SK-N-SH treated with all-trans-retinoic acid at 6 μM for 48 hours (cell line): ENCODE data around the gene ZBED4.

Source experiments
- ARNTL ChIP-seq: fragments of 450-650 bp; formaldehyde crosslinking; IDR thresholded peaks from 2 replicates; pipeline ENCODE4 v1.5.0; 2020; ENCODE audit warnings: low read depth, mild to moderate bottlenecking, moderate library complexity, borderline replicate concordance
- GLIS3 ChIP-seq: fragments of 250-450 bp; sonication (Bioruptor Pico); IDR thresholded peaks from 2 replicates; pipeline ENCODE4 v1.5.0; 2020; ENCODE audit warnings: mild to moderate bottlenecking, moderate library complexity
- ISL1 ChIP-seq: fragments of 250-450 bp; sonication (Bioruptor Pico); IDR thresholded peaks from 2 replicates; pipeline ENCODE4 v2.1.2; 2022; ENCODE audit warnings: mild to moderate bottlenecking, moderate library complexity
- OSR1 ChIP-seq: fragments of 250-450 bp; sonication (Bioruptor Pico); IDR thresholded peaks from 2 replicates; pipeline ENCODE4 v1.8.0; 2022; ENCODE audit warnings: moderate library complexity, mild to moderate bottlenecking, inconsistent platforms
- RARB ChIP-seq: fragments of 250-450 bp; sonication (Bioruptor Pico); IDR thresholded peaks from 2 replicates; pipeline ENCODE4 v1.8.0; 2021; ENCODE audit warnings: mild to moderate bottlenecking, moderate library complexity
- SNAI2 ChIP-seq: fragments of 250-450 bp; sonication (Bioruptor Pico); IDR thresholded peaks from 2 replicates; pipeline ENCODE4 v1.5.0; 2020; ENCODE audit warnings: mild to moderate bottlenecking, moderate library complexity
- TCF4 ChIP-seq: fragments of 250-450 bp; sonication (Bioruptor Pico); IDR thresholded peaks from 2 replicates; pipeline ENCODE4 v1.8.0; 2021; ENCODE audit warnings: mild to moderate bottlenecking, moderate library complexity, borderline replicate concordance
- ZFP3 ChIP-seq: fragments of 250-450 bp; sonication (Bioruptor Pico); IDR thresholded peaks from 2 replicates; pipeline ENCODE4 v1.5.0; 2020; ENCODE audit warnings: mild to moderate bottlenecking, moderate library complexity
- ZFP30 ChIP-seq: fragments of 450-650 bp; formaldehyde crosslinking; IDR thresholded peaks from 2 replicates; pipeline ENCODE4 v1.5.0; 2022; ENCODE audit warnings: mild to moderate bottlenecking, moderate library complexity
- ZNF565 ChIP-seq: fragments of 450-650 bp; formaldehyde crosslinking; conservative IDR thresholded peaks from 2 replicates; pipeline ENCODE4 v1.5.0; 2020; ENCODE audit warnings: low read depth, mild to moderate bottlenecking, moderate library complexity
- ZNF8 ChIP-seq: fragments of 450-650 bp; formaldehyde crosslinking; IDR thresholded peaks from 2 replicates; pipeline ENCODE4 v1.5.0; 2020; ENCODE audit warnings: mild to moderate bottlenecking, moderate library complexity
- TF ChIP-seq, protein P1 (sequence below): fragments of 250-450 bp; sonication (Bioruptor Pico); IDR thresholded peaks from 2 replicates; pipeline ENCODE4 v1.5.1; 2020; ENCODE audit warnings: low read depth, mild to moderate bottlenecking, moderate library complexity
- TF ChIP-seq, protein P2 (sequence below): fragments of 250-450 bp; sonication (Bioruptor Pico); IDR thresholded peaks from 2 replicates; pipeline ENCODE4 v1.8.0; 2020; ENCODE audit warnings: mild to moderate bottlenecking, moderate library complexity, borderline replicate concordance

DNA sequence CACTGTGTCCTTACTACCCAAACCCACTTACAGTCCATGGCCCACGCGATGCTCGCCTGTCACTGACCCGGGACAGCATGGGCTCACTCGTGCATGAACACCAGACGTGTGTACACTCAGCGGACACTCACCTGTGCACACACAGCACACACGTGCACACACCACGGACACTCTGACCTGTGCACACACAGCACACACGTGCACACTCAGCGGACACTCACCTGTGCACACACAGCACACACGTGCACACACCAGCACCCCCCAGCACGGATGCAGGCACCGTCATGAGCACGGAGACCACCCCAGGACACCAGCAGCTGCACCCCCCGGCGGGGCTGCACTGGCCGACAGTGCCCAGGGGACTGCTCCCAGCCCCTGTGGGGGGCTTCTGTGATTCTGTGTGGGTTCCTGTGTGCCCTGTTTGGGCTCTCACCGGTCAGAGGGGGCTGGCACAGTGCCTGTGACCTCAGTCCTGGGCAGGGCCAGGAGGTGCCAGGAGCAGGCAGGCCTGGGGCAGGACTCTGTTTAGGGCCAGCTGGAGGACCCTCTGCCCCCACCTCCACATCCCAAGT lies 85.0 kb downstream of the ZBED4 start:
- TF ChIP-seq, protein P1, sequence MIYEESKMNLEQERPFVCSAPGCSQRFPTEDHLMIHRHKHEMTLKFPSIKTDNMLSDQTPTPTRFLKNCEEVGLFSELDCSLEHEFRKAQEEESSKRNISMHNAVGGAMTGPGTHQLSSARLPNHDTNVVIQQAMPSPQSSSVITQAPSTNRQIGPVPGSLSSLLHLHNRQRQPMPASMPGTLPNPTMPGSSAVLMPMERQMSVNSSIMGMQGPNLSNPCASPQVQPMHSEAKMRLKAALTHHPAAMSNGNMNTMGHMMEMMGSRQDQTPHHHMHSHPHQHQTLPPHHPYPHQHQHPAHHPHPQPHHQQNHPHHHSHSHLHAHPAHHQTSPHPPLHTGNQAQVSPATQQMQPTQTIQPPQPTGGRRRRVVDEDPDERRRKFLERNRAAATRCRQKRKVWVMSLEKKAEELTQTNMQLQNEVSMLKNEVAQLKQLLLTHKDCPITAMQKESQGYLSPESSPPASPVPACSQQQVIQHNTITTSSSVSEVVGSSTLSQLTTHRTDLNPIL (CRISPR knock-in tag) = no peak
- TF ChIP-seq OSR1 (CRISPR knock-in tag) (no peak), ZFP3 (CRISPR knock-in tag) (no peak), RARB (CRISPR knock-in tag) (no peak), ZNF8 (no peak), ZNF565 (CRISPR knock-in tag) (no peak), ZFP30 (CRISPR knock-in tag) (no peak), ISL1 (CRISPR knock-in tag) (no peak), ARNTL (CRISPR knock-in tag) (no peak), GLIS3 (CRISPR knock-in tag) (no peak), TCF4 (no peak), SNAI2 (CRISPR knock-in tag) (no peak)
- TF ChIP-seq, protein P2, sequence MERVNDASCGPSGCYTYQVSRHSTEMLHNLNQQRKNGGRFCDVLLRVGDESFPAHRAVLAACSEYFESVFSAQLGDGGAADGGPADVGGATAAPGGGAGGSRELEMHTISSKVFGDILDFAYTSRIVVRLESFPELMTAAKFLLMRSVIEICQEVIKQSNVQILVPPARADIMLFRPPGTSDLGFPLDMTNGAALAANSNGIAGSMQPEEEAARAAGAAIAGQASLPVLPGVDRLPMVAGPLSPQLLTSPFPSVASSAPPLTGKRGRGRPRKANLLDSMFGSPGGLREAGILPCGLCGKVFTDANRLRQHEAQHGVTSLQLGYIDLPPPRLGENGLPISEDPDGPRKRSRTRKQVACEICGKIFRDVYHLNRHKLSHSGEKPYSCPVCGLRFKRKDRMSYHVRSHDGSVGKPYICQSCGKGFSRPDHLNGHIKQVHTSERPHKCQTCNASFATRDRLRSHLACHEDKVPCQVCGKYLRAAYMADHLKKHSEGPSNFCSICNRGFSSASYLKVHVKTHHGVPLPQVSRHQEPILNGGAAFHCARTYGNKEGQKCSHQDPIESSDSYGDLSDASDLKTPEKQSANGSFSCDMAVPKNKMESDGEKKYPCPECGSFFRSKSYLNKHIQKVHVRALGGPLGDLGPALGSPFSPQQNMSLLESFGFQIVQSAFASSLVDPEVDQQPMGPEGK (CRISPR knock-in tag) = no peak
